ENCODE results near the gene ATP13A3.
A peak's percentile ranks its signal among the peaks of the same experiment; 100 is the strongest.

The ATP13A3 gene

GRCh38 chr3:194474675-194475074, 12.1 kb downstream of the ATP13A3 start:
- no peak for DNase-seq

- DNase-seq = peak; percentile 76
Observed at GRCh38 chr3:194472290-194472920, 14.4 kb downstream of the ATP13A3 start.

GRCh38 chr3:194471863-194472262, 14.9 kb downstream of the ATP13A3 start:
- no peak for DNase-seq

GRCh38 chr3:194470615-194471014, 16.2 kb downstream of the ATP13A3 start:
- DNase-seq = no peak

GRCh38 chr3:194469977-194470376, 16.8 kb downstream of the ATP13A3 start:
- no peak for DNase-seq

GRCh38 chr3:194468086-194468485, 18.7 kb downstream of the ATP13A3 start:
- no peak for DNase-seq

- no peak for DNase-seq
Observed at GRCh38 chr3:194466761-194467356, 19.9 kb downstream of the ATP13A3 start.

GRCh38 chr3:194465920-194466570, 20.8 kb downstream of the ATP13A3 start:
- DNase-seq = peak; percentile 35

- DNase-seq = peak; percentile 46
Observed at GRCh38 chr3:194465246-194465645, 21.6 kb downstream of the ATP13A3 start.

- no peak for DNase-seq
Observed at GRCh38 chr3:194464692-194465091, 22.1 kb downstream of the ATP13A3 start.

GRCh38 chr3:194462936-194463335, 23.9 kb downstream of the ATP13A3 start:
- DNase-seq = no peak

GRCh38 chr3:194460566-194460965, 26.2 kb downstream of the ATP13A3 start:
- DNase-seq = no peak

GRCh38 chr3:194458131-194458530, 28.7 kb downstream of the ATP13A3 start:
- DNase-seq = no peak

GRCh38 chr3:194455481-194455880, 31.3 kb downstream of the ATP13A3 start:
- no peak for DNase-seq

- DNase-seq = no peak
Observed at GRCh38 chr3:194450341-194450740, 36.5 kb downstream of the ATP13A3 start.

GRCh38 chr3:194449913-194450312, 36.9 kb downstream of the ATP13A3 start:
- DNase-seq = no peak

GRCh38 chr3:194447657-194448056, 39.1 kb downstream of the ATP13A3 start:
- DNase-seq = no peak

- no peak for DNase-seq
Observed at GRCh38 chr3:194447161-194447560, 39.6 kb downstream of the ATP13A3 start.

- DNase-seq = no peak
Observed at GRCh38 chr3:194446754-194447153, 40.0 kb downstream of the ATP13A3 start.

- no peak for DNase-seq
Observed at GRCh38 chr3:194446172-194446571, 40.6 kb downstream of the ATP13A3 start.

GRCh38 chr3:194443901-194444300, 42.9 kb downstream of the ATP13A3 start:
- no peak for DNase-seq

GRCh38 chr3:194440756-194441155, 46.0 kb downstream of the ATP13A3 start:
- no peak for DNase-seq

GRCh38 chr3:194439881-194440550, 46.8 kb downstream of the ATP13A3 start:
- no peak for DNase-seq

- DNase-seq = no peak
Observed at GRCh38 chr3:194434503-194434902, 52.3 kb downstream of the ATP13A3 start.

Data from suppressor macrophage treated with lipopolysaccharide for 4 hours (primary cell).